ENCODE results near the gene SZRD1. TPM values are rescaled to one million over a fixed set of nuclear protein-coding genes. Genes with fewer than 3 reads are reported as not detected.

The SZRD1 gene
- total RNA-seq, 1 experiment from 2014 or later, result 113 TPM

GRCh38 chr1:16442941-16443340, 75.9 kb downstream of the SZRD1 start (continued):
- TF ChIP-seq ZSCAN18 (CRISPR knock-in tag; IDR thresholded peaks at IDR 0.05) (no peak), ERG (CRISPR knock-in tag; IDR thresholded peaks at IDR 0.05) (no peak)

- Mint-ChIP-seq H3K4me1 (peaks cover 4% of the 10 kb centered on the region; the same call in 1 of the 2 replicates), H3K27me3 (ENCODE audit: low read depth) (peaks cover 9% of the 10 kb centered on the region; the same call in 1 of the 2 replicates), H3K27ac (no peak overlapping the region), H3K4me3 (no peak overlapping the region), H3K36me3 (peaks cover 21% of the 10 kb centered on the region), H3K9me3 (no peaks in the 10 kb centered on the region)
- CTCF ChIA-PET, result no interaction called here
- ATAC-seq (no peak), DNase-seq (ENCODE audit: low spot score) (no peak)
- POLR2A ChIA-PET, result no interaction called here
- no peak for TF ChIP-seq SMAD4 (CRISPR knock-in tag; IDR thresholded peaks at IDR 0.05)
- TF ChIP-seq FOXP4 (CRISPR knock-in tag; IDR thresholded peaks at IDR 0.05), result no peak
- TF ChIP-seq ZNF423 (CRISPR knock-in tag; IDR thresholded peaks at IDR 0.05), result no peak
- TF ChIP-seq TCF7 (CRISPR knock-in tag; IDR thresholded peaks at IDR 0.05; ENCODE audit: low read depth), result no peak
- no peak for TF ChIP-seq ZNF671 (CRISPR knock-in tag; IDR thresholded peaks at IDR 0.05)
- no peak for TF ChIP-seq ATF1 (CRISPR knock-in tag; IDR thresholded peaks at IDR 0.05)
- TF ChIP-seq ZNF263 (CRISPR knock-in tag; IDR thresholded peaks at IDR 0.05; ENCODE audit: low read depth), result no peak
- TF ChIP-seq ZMAT4 (CRISPR knock-in tag; IDR thresholded peaks at IDR 0.05), result no peak
- TF ChIP-seq ZNF425 (CRISPR knock-in tag; conservative IDR thresholded peaks at IDR 0.05), result no peak
- TF ChIP-seq ZNF281 (CRISPR knock-in tag; IDR thresholded peaks at IDR 0.05), result no peak
- no peak for TF ChIP-seq CBFB (CRISPR knock-in tag; IDR thresholded peaks at IDR 0.05; ENCODE audit: low read depth)
- no peak for TF ChIP-seq SP1 (CRISPR knock-in tag; conservative IDR thresholded peaks at IDR 0.05)
- TF ChIP-seq ZNF121 (CRISPR knock-in tag; IDR thresholded peaks at IDR 0.05), result no peak
- TF ChIP-seq ARID4B (CRISPR knock-in tag; IDR thresholded peaks at IDR 0.05; ENCODE audit: borderline replicate concordance), result no peak
- TF ChIP-seq AR (CRISPR knock-in tag; IDR thresholded peaks at IDR 0.05), result no peak
These were observed 77.1 kb downstream of the SZRD1 start for GRCh38 chr1:16443975-16444770.

All from WTC11 (cell line).